HCT116 (cell line): Measurements from ENCODE around the gene C12orf57.

Experiments used
- JUND ChIP-seq: IDR thresholded peaks from 2 replicates; pipeline ENCODE4 v1.6.1; 2012
- POLR2A ChIP-seq: IDR thresholded peaks from 2 replicates; pipeline ENCODE4 v1.7.0; 2011; ENCODE audit warnings: borderline replicate concordance; ENCODE audit not compliant: insufficient read depth, insufficient read length; ENCODE audit errors: extremely low read depth
- SRF ChIP-seq: IDR thresholded peaks from 2 replicates; pipeline ENCODE4 v1.6.1; 2012; ENCODE audit warnings: low read depth

- TF ChIP-seq POLR2A = no peak
- TF ChIP-seq JUND = no peak
- TF ChIP-seq SRF = no peak
These were observed 27.2 kb upstream of the C12orf57 start for GRCh38 chr12:6916426-6917200.
